ENCODE data around the gene DLG4.

DLG4 gene

DNA sequence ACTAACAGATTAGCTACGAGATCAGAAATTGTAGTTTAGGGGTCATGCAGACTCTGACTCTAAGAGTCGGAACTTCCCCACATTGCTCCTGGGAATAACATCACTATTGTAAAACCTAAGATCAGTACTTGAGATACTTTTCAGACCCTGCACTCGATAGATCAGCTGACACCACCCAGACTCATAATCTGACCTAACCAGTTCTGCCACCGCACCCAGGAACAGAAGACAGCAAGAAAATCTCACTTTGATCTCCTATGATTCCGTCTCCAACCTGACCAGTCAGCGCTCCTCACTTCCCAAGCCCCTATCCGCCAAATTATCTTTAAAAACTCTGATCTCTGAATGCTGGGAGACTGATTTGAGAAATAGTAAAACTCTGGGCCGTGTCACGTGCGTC, 77.8 kb downstream of the DLG4 start:
- DNase-seq = no peak

DNA sequence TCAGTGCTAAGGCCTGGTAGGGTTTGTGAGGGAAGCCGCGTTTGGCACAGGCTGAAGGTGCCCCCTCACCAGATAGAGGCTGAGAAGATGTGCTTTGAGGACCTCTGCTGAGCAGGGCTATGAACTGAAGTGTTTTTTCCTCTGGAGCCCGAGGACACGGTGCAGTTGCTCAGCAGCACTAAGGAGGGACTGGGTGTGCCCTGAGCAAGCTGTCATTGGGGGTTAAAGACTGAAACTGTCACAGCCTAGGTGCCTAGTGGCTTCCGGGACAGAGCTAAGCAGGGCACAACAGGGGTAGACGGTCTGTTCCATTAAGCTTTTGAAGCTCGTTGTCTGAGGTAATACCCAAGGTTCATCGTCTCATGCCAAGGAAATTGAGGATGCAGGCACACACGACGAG, 80.2 kb downstream of the DLG4 start:
- DNase-seq = no peak

DNA sequence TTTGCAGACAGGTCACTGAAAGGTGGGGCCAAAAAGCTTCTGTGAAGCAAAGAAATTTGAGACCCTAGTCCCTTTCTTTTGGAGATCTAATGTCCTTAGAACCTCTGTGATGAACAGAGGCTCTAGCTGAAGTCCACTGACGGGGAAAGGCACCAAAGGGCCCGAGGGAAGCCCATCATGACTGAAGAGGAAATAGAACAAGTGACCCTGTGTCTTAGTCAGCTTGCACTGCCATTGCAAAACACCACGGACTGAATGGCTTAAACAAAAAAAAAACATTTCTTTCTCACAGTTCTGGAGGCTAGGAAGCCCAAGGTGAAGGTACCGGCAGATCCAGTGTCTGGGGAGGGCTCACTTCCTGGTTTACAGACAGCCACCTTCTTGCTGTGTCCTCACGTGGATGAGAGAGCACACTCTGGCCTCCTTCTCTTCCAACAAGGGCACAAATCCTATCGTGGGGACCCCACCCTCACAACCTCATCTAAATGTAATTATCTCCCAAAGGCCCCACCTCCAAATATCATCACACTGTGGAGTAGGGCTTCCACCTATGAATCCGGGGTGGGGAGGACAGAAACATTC, 80.7 kb downstream of the DLG4 start:
- DNase-seq = no peak

DNA sequence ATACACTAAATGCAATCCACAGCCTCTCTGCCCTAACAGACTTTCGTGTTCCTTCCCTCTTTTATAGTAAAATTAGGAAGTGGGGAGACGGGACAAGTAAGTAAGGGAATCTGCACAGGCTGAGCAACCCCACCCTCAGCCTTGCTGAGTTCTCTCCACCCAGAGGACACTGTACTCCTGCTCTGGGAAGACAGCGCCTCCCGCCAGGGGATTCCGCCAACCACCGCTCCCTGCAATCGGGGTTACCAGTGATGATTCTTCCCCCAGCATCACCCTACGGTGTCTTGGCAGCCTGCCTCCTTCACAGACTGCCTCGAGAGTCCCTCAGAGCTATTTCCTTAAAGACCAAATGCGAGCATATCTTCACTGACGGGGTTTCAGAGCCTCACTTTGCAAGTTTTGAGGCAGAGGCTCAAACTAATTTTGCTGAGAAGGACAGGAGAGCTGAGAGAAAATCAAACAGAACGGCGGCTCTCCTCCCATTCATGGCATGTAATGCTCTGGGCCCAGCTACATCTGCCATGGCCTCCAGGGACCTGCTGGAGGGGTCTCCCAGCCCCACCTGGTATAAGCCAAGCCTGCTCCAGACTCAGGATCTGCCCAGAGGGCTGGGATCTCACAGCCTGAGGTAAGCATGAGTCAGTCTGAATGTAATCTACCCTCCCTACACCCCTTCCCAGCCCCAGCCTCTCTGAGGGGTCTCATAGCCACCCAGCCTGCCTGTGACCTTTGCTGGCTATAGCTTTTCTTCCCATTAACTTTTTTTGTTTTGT, 82.3 kb downstream of the DLG4 start:
- no peak for DNase-seq

Data from activated CD8-positive, alpha-beta memory T cell treated with anti-CD3 and anti-CD28 coated beads for 24 hours (primary cell).